ENCODE data around the gene PALLD. TPM values are rescaled to one million over a fixed set of nuclear protein-coding genes. Genes with fewer than 3 reads are reported as not detected.

The PALLD gene
- total RNA-seq, 1 donor from 2014 or later = 15.3 TPM

DNA sequence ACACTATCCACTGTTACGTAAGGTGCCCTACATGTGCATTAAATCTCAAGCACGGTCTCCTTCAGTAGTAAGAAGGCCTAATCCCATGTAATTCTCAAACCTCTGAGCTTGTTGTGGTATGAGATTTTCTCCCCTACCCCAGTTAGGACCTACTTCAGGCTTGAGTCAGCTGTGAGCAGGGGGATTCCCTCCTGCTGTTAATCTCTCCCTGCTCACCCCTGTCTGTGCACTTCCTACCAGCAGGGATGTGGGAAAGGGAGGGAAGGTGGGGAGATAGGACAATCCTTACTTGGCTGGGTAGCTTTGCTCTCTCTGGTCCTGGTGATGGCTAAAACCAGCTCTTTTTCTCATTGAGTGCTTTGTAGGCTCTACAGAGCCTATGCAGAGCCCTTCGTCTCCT is 60.8 kb downstream of the PALLD start:
- DNase-seq (ENCODE audit: low read depth in 2 of 2) = peak in 1 of 2 donors; percentile 48

GRCh38 chr4:168558599-168558998 is 61.7 kb downstream of the PALLD start:
- DNase-seq (ENCODE audit: low read depth in 2 of 2) = peak; percentile 93 to 95

DNA sequence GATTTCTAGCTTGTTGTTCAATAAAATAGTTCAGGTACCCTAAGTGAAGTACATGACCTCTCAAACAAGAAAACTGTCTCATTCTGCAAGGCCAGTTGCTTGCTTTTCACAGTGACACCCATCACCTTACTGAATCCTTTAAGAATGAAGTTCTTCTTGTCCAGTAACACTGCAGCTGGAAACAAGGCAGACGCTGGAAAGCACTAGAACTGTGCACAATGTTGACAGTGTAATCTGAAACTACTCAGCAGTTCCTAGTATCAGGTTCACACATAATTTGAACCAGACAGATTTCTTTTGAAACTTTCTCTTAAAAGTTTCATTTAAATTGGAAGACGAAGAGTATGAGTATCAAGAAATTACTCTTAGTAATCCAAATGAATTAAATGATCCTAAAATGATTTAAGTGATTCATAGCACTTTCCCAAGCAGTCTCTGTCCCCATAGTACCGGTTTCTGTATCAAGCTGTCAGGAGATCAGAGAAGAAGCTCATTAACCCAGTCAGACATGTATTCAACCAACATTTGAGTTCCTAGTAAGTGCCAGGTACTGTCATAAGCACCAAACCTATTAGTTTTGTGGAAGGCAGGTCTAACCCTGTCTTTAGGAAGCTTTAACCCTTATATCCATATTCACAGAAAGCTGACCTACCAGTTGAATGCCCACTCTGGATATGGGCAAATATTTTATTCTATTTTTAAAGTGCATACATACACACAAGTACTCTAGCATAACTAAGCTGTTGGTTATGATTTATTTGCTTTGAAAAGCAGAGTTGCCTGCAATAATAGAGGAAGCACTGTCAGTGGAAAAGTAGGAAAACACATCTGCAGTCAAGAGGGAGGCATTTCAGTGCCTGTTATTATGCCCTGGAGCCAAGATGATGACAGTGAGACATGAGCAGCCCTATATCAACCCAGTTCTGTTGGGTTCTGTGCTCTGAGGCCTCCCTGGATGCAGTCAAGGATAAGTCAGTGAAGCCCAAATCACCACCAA is 63.6 kb downstream of the PALLD start:
- DNase-seq (ENCODE audit: low read depth in 2 of 2) = peak; percentile 53 to 58

DNA sequence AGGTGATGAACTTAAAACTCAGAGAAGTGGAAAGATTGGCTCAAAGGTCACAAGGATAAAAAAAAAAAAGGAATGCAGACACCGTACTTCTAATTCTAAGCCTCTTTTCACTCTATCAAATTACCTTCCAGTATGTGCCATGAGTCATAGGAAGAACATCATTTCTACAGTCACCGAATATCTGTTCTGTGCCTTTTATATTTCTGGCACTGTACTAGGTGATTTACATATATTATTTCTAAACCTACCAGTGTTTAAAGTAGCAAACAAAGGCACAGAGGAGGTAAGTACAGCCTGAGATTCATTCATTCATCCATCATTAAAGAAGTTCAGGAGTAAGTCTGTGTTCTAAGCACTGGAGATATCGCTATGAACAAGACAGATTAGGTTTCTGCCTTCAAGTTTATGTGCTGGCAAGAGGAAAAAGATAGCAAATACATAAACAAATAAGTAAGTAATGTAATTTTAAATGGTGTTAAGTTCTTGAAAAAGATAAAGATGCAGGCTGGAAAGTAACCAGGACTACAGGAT is 65.3 kb downstream of the PALLD start:
- peak in 1 of 2 donors; percentile 59 for DNase-seq (ENCODE audit: low read depth in 2 of 2)

DNA sequence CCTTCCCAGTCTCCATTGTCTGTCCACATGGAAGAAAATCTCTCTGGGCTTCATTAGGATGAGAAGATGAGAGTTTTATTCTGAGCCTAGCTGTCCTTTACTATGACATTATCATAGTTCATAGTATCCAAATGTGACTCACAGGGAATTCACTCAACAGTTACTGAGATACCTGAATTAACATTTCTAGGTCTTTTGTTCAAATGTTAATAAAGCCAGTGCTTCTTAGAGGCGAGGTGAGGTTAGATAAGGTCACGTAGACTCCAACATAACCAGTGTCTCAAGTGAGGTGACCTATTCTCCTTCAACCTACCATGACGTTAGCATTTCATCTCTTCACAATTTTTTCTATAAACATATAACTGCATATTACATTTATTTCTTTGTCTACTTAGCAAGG is 67.2 kb downstream of the PALLD start:
- no peak for DNase-seq (ENCODE audit: low read depth in 2 of 2)

DNA sequence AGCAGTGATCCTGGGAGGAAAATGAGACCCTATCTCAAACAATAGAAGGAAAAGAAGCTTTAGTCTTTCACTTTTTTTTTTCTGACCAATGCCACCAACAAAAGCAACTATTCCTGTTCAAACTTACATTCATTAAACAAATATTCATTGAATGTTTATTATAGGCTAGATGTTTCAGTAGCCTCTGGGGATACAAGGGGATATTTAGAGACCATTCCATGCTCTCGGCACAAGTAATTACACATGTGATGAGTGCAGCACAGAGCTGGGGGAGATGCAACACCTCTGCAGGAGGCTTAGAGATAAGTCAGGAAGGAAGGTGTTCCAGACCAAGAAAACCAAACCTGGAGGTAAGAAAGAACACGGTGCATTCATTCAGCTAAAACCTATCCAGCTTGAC is 68.3 kb downstream of the PALLD start:
- no peak for DNase-seq (ENCODE audit: low read depth in 2 of 2)

- DNase-seq (ENCODE audit: low read depth in 2 of 2) = peak in 1 of 2 donors; percentile 85
These were observed 69.9 kb downstream of the PALLD start for GRCh38 chr4:168566726-168567125.

GRCh38 chr4:168569066-168569930 is 72.4 kb downstream of the PALLD start:
- DNase-seq (ENCODE audit: low read depth in 2 of 2) = peak; percentile 70 to 93

DNA sequence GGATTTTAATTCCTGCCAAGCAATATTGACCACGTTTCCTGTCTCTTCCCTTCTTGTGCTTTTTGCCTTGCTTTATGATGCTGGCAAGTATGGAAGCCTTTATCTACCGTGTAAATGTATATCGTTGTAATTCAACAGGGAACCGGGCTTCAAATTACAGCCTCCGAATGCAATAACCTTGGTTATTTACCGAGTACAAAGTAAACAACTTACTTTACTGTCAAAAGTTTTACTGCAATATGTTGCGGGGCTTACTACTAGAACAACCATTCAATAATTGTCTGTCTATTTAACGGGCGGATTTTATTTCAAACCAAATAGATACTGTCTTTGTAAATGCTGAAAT is 73.1 kb downstream of the PALLD start:
- DNase-seq (ENCODE audit: low read depth in 2 of 2) = no peak

- DNase-seq (ENCODE audit: low read depth in 2 of 2) = no peak
These were observed 73.6 kb downstream of the PALLD start for GRCh38 chr4:168570466-168570865.

- no peak for DNase-seq (ENCODE audit: low read depth in 2 of 2)
These were observed 75.2 kb downstream of the PALLD start for GRCh38 chr4:168572002-168572401.

DNA sequence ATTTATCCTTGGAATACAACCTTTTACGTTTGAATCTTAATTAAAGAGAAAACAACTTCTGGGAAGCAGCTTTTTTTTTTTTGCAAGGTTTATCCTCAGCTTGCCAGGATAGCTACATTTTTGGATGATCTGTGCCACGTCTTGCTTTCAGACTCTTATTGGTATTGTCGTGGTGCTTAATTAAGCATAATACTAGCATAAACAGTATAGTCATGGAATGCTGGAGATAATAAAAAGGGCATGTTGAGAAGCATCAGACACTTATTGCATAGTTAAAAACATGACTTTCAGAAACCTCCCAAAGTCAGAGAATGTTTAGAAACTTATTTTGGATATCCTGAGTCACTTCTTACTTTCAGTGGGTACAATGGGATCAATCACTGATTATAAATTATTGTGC is 77.0 kb downstream of the PALLD start:
- DNase-seq (ENCODE audit: low read depth in 2 of 2) = no peak

- DNase-seq (ENCODE audit: low read depth in 2 of 2) = no peak
These were observed 77.9 kb downstream of the PALLD start for GRCh38 chr4:168574581-168575295.

DNA sequence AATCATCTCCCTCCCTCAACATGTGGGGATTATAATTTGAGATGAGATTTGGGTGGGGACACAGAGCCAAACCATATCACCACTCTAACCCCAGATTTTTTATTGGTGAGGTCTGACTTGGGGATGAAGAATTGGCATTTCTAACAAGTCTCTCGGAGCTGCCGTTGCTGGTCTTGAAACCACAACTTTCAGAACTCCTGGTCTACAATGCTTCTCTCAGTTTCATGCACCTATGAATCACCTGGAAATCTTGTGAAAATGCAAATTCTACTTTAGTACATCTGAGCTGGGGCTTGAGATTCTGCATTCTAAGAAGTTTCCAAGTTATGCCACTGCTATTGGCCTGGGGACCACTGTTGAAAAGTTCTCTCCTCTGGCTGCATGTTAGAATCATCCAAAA is 78.6 kb downstream of the PALLD start:
- no peak for DNase-seq (ENCODE audit: low read depth in 2 of 2)

DNA sequence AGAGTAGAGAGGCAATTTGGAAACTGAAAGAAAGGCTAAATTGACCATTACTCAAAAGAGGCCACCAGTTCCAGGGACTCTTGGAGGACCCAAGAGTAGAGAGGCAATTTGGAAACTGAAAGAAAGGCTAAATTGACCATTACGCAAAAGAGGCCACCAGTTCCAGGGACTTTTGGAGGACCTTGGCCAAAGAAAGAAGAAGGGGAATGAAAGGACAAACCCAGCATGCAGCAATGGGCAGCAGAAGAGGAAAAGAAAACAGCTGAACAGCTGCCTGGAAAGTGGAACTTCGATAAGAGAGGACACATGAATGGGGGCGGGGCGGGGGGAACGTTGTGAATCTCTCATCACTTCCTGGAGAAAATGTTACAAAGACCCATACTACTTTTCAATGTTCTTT is 80.8 kb downstream of the PALLD start:
- DNase-seq (ENCODE audit: low read depth in 2 of 2) = no peak

DNA sequence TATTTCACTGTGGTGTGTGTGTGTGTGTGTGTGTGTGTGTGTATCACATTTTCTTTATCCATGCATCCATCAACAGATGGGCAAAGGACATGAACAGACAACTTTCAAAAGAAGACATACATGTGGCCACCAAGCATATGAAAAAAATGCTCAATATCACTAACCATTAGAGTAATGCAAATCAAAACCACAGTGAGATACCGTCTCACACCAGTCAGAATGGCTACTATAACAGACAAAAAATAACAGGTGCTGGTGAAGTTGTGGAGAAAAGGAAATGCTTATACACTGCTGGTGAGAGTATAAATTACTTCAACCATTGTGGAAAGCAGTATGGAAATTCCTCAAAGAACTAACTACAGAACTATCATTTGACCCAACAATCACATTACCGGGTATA is 83.4 kb downstream of the PALLD start:
- DNase-seq (ENCODE audit: low read depth in 2 of 2) = no peak

GRCh38 chr4:168584321-168584771 is 87.5 kb downstream of the PALLD start:
- DNase-seq (ENCODE audit: low read depth in 2 of 2) = no peak

GRCh38 chr4:168585168-168586091 is 88.6 kb downstream of the PALLD start:
- DNase-seq (ENCODE audit: low read depth in 2 of 2) = peak; percentile 55 to 82

GRCh38 chr4:168586926-168587325 is 90.1 kb downstream of the PALLD start:
- DNase-seq (ENCODE audit: low read depth in 2 of 2) = no peak

DNA sequence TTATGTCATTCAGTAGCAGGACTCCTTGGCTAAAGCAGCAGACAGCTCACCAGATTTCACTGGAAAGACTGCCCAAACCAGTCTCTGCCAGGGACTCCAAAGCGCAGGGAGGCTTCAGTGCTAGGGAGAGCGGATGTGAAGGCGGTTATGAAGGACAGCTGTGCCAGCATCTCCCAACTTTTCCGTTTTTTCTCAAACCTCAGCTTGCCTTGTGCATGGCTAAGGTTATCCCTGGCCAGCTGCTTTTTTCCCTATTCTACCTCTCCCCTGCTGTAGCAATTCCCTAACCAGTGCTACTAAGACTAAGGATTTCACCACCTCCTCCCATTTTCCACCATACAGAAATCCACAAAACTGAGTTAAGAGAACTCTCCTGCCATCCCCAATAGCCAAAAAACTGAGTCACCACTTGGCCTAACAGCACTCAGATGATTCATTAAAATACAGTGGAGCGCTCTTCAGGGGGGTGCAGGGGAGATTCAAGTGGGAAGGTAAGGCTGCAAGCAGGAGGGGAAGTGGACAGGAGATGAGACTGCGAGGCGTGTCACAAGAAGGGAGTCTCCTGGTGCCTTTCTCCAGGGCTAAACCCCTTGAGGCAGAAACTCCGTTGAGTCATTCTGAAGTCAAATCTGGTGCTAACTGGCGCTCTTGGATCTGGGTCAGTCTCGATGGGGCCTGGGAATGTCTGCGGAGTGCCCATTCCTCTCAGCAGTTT is 90.7 kb downstream of the PALLD start:
- DNase-seq (ENCODE audit: low read depth in 2 of 2) = no peak
